ENCODE data around the gene HDGFL3. TPM values are rescaled to one million over a fixed set of nuclear protein-coding genes. Genes with fewer than 3 reads are reported as not detected.

The HDGFL3 gene
- total and polyA plus RNA-seq, 2 experiments from 2014 or later, result 31.3 to 50.6 TPM

DNA sequence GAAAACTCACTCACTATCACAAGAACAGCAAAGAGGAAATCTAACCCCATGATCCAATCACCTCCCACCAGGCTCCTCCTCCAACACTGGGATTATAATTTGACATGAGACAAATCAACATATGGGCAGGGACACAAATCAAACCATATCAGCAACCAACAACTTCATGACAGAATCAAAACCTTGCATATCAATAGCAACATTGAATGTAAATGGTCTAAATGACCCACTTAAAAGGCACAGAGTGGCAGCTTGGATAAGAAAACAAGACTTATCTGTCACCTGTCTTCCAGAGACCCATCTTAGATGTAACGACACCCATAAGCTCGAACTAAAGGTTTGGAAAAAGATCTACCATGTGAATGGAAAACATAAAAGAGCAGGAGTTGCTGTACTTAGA is 40.8 kb downstream of the HDGFL3 start:
- H3K9me2 ChIP-seq (replicated peaks; ENCODE audit: insufficient read depth), result no peaks in the 10 kb centered on the region
- TF ChIP-seq EZH2phosphoT487 (IDR thresholded peaks at IDR 0.05; ENCODE audit: low read depth, severe bottlenecking, unreplicated experiment) (no peak), EZH2 (IDR thresholded peaks at IDR 0.05; ENCODE audit: borderline replicate concordance) (no peak)
- TF ChIP-seq, protein P1, sequence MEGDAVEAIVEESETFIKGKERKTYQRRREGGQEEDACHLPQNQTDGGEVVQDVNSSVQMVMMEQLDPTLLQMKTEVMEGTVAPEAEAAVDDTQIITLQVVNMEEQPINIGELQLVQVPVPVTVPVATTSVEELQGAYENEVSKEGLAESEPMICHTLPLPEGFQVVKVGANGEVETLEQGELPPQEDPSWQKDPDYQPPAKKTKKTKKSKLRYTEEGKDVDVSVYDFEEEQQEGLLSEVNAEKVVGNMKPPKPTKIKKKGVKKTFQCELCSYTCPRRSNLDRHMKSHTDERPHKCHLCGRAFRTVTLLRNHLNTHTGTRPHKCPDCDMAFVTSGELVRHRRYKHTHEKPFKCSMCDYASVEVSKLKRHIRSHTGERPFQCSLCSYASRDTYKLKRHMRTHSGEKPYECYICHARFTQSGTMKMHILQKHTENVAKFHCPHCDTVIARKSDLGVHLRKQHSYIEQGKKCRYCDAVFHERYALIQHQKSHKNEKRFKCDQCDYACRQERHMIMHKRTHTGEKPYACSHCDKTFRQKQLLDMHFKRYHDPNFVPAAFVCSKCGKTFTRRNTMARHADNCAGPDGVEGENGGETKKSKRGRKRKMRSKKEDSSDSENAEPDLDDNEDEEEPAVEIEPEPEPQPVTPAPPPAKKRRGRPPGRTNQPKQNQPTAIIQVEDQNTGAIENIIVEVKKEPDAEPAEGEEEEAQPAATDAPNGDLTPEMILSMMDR (IDR thresholded peaks at IDR 0.05; ENCODE audit: poor library complexity), result no peak
- H3K36me3 ChIP-seq (replicated peaks; ENCODE audit: insufficient read depth, low read depth), result no peaks in the 10 kb centered on the region
- 95% methylated on average over 2 of the region's 2 CpGs for WGBS (ENCODE audit: low lambda C conversion rate, missing lambda C conversion rate)
- no peak overlapping the region for H3K4me2 ChIP-seq
- DNase-seq (ENCODE audit: low spot score), result no peak
- H4K20me1 ChIP-seq (ENCODE audit: insufficient read depth, poor library complexity, severe bottlenecking), result no peaks in the 10 kb centered on the region
- no peaks in the 10 kb centered on the region for H3K27me3 ChIP-seq
- no peak overlapping the region for H3K27ac ChIP-seq
- H3K4me1 ChIP-seq (ENCODE audit: insufficient read depth), result no peaks in the 10 kb centered on the region
- no peak overlapping the region for H2AFZ ChIP-seq
- peaks cover 6% of the 10 kb centered on the region for H3K9me3 ChIP-seq (ENCODE audit: low read depth)
- H3K79me2 ChIP-seq, result peaks cover 69% of the 10 kb centered on the region
- no peak overlapping the region for H3K4me3 ChIP-seq

DNA sequence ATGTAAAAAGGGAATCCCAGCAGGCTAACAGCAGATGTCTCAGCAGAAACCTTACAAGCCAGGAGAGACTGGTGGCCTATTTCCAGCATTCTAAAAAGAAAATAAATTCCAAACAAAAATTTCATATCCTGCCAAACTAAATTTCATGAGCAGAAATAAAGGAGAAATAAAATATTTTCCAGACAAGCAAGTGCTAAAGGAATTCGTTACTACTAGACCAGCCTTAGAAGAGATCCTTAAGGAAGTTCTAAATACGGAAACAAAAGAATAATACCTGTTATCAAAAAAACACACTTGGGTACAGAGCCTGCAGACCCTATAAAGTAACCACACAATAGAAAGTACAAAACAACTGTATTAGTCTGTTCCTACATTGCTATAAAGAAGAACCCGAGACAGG is 41.4 kb downstream of the HDGFL3 start:
- no peak overlapping the region for H3K4me2 ChIP-seq
- no peak for DNase-seq (ENCODE audit: low spot score)
- no peak overlapping the region for H3K27ac ChIP-seq
- 97% methylated on average over 3 of the region's 3 CpGs for WGBS (ENCODE audit: low lambda C conversion rate, missing lambda C conversion rate)
- peaks cover 6% of the 10 kb centered on the region for H3K9me3 ChIP-seq (ENCODE audit: low read depth)
- peaks cover 64% of the 10 kb centered on the region for H3K79me2 ChIP-seq
- no peak overlapping the region for H3K4me3 ChIP-seq
- no peaks in the 10 kb centered on the region for H3K9me2 ChIP-seq (replicated peaks; ENCODE audit: insufficient read depth)
- H4K20me1 ChIP-seq (ENCODE audit: insufficient read depth, poor library complexity, severe bottlenecking), result no peaks in the 10 kb centered on the region
- H3K36me3 ChIP-seq (replicated peaks; ENCODE audit: insufficient read depth, low read depth), result no peaks in the 10 kb centered on the region
- no peaks in the 10 kb centered on the region for H3K4me1 ChIP-seq (ENCODE audit: insufficient read depth)
- H3K27me3 ChIP-seq, result no peaks in the 10 kb centered on the region
- H2AFZ ChIP-seq, result no peak overlapping the region
- no peak for TF ChIP-seq EZH2 (IDR thresholded peaks at IDR 0.05; ENCODE audit: borderline replicate concordance)
- TF ChIP-seq, protein P1 (IDR thresholded peaks at IDR 0.05; ENCODE audit: poor library complexity), result no peak
- TF ChIP-seq EZH2phosphoT487 (IDR thresholded peaks at IDR 0.05; ENCODE audit: low read depth, severe bottlenecking, unreplicated experiment), result no peak

DNA sequence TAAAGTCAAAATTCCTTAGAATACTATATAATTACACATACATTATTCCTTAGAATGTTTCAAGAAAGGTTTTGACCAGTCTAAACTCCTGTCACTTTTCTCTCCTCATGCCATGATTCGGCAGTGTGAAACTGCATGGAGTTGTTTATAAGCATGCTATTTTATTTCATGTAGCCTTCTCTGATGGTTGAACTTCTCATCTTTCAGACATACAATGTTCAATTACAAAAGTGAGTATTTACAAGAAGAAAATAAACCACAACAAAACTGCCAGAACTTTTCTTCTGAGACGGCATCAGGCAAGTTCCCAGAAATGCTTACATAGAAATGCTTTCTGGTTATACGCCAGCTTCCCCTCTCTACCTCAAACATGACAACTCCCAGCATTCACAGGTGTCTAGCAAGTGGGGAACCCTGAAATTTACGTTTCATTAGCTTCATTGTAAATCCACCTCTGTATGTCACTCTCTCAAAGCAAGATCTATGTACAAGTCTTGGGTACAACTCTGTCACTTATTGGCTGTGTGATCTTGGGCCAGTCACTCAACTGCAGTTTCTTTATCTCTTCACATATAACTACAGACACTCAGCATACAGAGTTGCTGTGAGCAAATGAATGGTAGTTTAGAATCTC is 42.7 kb downstream of the HDGFL3 start:
- H4K20me1 ChIP-seq (ENCODE audit: insufficient read depth, poor library complexity, severe bottlenecking), result no peaks in the 10 kb centered on the region
- H3K4me2 ChIP-seq, result no peak overlapping the region
- H3K27me3 ChIP-seq, result no peaks in the 10 kb centered on the region
- H3K79me2 ChIP-seq, result peaks cover 50% of the 10 kb centered on the region
- peaks cover 6% of the 10 kb centered on the region for H3K9me3 ChIP-seq (ENCODE audit: low read depth)
- H3K4me3 ChIP-seq, result no peak overlapping the region
- H3K9me2 ChIP-seq (replicated peaks; ENCODE audit: insufficient read depth), result no peaks in the 10 kb centered on the region
- no peak overlapping the region for H3K27ac ChIP-seq
- H3K4me1 ChIP-seq (ENCODE audit: insufficient read depth), result no peaks in the 10 kb centered on the region
- no peak for DNase-seq (ENCODE audit: low spot score)
- WGBS (ENCODE audit: low lambda C conversion rate, missing lambda C conversion rate), result 93% methylated on average over 4 of the region's 4 CpGs
- no peaks in the 10 kb centered on the region for H3K36me3 ChIP-seq (replicated peaks; ENCODE audit: insufficient read depth, low read depth)
- no peak overlapping the region for H2AFZ ChIP-seq
- TF ChIP-seq EZH2phosphoT487 (IDR thresholded peaks at IDR 0.05; ENCODE audit: low read depth, severe bottlenecking, unreplicated experiment) (no peak), EZH2 (IDR thresholded peaks at IDR 0.05; ENCODE audit: borderline replicate concordance) (no peak)
- TF ChIP-seq, protein P1 (IDR thresholded peaks at IDR 0.05; ENCODE audit: poor library complexity), result no peak

Data from hepatocyte (in vitro differentiated cells).